GM18951 (cell line): Measurements from ENCODE around the gene TDRD10.

Experiments
- POLR2A ChIP-seq: IDR thresholded peaks from 4 replicates; pipeline ENCODE4 v1.6.1; 2011; ENCODE audit warnings: mild to moderate bottlenecking; ENCODE audit not compliant: insufficient read length, insufficient read depth; ENCODE audit errors: extremely low read depth
- in situ Hi-C: fragments of 300-500 bp; cut with MboI; formaldehyde crosslinking; loops from one replicate; pipeline ENCODE4 v1.12.0; 2022; ENCODE audit warnings: low sequenced_read_pairs, mixed read lengths, inconsistent platforms; ENCODE audit not compliant: unreplicated experiment

The TDRD10 gene

DNA sequence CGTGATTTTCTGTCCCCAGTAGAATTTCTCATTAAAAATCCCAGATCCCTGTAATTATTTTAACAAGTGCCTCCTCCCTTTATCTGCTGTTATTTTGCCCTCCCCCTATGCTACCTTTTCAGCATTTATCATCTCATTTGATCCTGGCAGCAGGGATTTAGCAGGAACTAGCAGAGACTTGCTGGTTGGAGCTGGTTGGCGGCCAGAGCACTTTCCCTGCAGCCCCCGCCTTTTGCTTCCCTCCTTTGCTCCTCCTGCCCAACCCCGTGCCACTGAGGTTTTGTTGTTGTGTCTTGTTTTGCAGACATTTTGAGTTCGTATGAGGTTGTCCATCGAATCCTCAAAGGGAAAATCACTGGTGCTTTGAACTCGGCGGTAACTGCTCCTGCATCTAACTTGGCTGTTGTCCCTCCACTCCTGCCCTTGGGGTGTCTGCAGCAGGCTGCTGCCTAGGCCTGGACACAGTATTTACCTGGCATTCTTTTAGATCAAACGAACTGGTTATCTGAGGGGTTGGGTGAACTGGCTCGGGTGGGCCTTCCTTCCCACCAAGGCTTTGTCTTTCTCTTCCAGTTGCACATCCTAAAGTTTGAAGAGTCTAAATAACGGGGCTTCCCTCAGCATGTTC lies 45.2 kb downstream of the TDRD10 start:
- no peak for TF ChIP-seq POLR2A
- in situ Hi-C loops: no loop called here

DNA sequence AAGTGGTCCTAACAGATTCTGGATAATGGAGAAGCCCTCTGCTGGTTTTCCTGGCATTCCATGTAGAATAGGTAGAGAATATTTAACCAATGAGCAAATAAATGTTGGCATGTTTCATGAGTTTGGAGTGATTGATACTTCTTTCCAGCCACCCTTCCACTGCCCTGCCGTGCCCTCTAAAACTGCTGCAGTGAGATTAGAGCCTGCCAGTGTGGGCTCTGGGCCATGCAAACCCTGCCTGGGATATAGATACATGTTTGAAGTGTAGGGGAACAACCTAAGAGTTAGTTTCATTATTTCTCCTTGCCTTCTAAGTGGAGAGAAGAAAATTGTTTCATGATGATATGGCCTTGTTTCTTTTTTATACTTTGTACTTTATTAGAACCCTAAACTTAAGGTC lies 46.0 kb downstream of the TDRD10 start:
- in situ Hi-C loops: no loop called here
- no peak for TF ChIP-seq POLR2A

DNA sequence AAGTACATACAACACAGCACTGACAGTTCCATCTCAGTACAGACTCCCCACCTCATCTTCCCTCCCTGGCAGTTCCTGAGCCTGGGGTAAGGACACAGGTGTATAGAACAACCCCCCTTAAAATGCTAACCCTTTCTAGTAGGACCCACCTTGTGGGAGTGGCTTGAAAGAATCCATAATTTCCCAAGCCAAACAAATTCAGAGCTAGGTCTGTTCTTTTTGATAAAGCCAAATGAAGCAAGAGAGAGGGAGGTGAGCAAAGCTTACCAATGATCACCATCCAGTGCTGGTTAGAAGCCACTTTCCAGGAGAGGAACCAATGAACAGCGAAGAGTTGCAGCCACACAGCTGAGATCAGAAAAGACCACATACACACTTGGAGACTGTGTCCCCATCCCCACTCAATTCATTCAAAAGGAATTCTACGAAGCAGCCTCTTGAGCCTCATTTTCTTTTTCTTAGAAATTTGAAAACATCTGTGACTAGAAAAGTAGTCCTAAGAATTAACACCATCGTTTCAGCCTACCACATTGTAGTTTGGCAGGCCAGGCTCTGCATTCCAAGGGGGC lies 47.3 kb downstream of the TDRD10 start:
- in situ Hi-C loops: no loop called here
- TF ChIP-seq POLR2A: no peak

DNA sequence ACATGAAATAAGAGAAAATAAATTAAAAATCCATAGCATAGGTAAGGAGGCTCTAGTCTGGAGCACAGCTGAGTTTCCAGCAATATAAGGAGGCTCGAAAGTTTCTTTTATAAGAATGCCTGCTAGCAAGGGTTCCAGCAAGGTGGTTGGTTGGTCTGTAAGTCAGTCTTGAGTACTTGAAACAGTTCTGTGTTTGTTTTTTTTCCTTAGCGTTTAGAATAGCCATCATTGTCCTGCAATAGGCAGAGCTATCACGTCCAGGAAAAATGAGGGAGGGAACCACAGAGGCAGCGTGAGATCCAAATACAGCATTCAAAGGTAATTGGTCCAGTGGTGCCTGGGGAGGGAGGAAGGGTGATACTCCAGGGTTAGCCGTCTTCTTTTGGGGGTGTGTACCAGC lies 48.1 kb downstream of the TDRD10 start:
- TF ChIP-seq POLR2A: no peak
- in situ Hi-C loops: loop anchor here (25.0 kb wide), 1 partner anchor 337 kb away; no protein-coding TSS in a partner anchor

DNA sequence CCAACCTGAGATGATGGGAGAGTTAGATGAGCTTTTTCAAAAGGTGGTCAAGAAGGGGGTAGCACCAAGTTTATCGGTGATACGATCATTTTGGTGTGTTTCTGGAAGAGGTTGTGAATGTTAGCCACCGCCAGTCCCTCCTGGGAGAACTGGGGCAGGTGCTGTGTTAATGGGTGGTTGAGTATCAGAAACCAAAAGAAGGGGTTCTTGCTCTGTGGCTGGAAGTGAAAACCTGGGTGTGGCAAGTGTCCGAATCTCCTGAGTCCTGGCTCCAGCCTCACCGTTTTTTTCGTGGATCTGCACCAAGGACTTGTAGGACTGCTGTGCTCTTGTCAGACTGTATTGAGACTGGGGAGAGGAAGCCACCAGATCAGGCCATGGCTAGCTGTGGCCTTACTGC lies 48.6 kb downstream of the TDRD10 start:
- in situ Hi-C loops: loop anchor here (25.0 kb wide), 1 partner anchor 337 kb away; no protein-coding TSS in a partner anchor
- no peak for TF ChIP-seq POLR2A

DNA sequence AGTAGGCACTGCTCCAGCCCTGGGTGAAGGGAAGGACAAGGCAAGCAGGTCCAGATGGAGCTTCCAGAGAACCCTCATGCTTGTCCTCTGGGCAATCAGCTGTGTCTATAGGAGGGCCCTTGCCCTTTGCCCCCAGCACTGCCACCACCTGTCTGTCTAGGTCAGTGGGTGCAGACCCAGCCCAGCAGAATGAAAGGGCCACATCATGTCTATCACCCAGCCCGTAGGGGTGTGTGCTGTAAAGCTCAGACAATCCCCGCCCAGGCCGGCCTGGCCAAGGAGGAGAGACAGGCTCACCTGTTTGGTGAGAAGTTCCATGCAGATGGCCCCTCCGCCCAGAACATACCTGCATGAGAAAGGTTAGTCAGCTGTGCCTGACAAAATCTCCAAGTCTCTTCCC lies 49.5 kb downstream of the TDRD10 start:
- no peak for TF ChIP-seq POLR2A
- in situ Hi-C loops: loop anchor here (25.0 kb wide), 1 partner anchor 336 kb away; no protein-coding TSS in a partner anchor

DNA sequence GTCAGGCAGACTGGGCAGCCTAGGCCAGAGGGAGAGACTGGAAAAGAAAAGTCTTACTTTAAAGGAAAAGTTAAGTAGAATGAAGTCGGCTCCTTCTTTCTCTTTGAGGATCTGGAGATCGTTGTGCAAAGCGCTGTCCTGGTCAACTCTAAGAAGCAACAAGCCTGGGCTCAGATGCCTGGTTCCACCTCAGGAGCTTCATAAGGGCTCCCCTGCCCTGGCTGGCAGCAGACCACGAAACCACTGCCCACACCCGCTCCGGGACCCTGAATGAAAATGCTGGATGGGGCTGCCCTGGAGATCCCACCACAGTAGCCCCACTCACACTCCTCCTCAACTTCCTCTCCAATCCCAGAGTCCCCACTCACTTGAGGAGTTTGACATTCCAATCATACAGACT lies 50.0 kb downstream of the TDRD10 start:
- no peak for TF ChIP-seq POLR2A
- in situ Hi-C loops: loop anchor here (25.0 kb wide), 1 partner anchor 335 kb away; no protein-coding TSS in a partner anchor

DNA sequence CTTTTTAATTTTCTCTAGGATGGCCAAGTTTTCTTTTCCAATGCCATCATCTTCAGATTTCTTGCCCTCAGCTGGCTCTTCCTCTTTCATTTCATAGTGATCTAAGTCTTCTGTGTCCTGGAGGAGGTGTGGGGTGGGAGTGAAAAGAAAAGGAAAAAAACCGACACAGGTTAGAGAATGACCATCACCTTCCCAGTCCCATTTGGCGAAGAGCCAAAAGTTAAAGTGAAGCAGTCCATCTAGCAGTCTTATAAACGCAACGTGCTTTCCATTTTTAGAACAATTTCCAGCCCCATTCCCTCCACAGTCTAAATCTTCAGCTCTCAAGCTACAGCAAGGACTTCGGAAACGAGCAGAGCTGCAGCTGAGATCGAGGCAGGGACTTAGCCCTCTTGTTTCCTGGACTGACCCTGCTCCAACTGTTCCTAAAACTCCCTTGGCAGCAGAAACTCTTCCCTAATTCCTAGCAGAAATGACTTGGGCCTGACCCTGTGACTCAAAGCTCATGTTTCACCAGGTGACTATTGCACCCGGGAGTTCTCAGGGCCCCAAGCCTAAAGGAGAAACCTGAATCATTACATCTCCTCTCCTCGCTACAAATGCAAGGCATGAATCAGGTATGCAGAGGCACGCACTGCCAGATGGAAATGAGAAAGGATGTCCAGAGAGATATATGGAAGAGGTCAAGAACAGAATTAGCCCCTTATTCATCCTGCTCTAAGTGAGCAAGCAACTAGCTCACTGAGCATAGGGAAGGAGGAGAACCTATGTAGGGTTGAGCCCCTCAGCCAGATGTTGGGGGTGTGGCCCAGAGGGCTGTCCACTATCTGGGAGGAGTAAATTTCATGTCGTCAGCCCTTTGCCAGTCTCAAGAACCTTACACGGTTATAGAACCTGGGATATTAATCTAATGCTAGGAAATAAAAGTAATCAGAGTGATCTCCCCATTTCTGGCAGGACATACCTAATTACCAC lies 51.3 kb downstream of the TDRD10 start:
- in situ Hi-C loops: loop anchor here (25.0 kb wide), 1 partner anchor 334 kb away; no protein-coding TSS in a partner anchor
- no peak for TF ChIP-seq POLR2A

DNA sequence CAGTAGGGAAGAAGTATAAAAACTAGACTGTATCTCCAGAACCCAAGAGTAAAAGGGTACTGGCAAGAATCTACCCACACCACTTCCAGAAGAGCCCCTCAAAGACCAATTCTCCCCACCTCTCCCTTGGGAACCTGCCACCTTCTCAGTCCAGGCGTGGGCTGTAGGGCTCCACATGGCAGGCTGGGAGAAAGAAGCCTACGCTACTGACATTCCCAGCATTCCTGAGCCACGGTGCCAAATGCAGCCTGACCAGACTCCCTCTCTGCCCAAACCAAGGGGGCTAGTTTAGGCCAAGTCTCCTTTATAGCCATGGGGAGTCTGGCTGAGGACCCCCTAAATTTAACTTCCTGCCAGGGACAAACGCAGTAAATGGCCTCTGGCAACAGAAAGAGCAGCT lies 54.4 kb downstream of the TDRD10 start:
- no peak for TF ChIP-seq POLR2A
- in situ Hi-C loops: loop anchor here (25.0 kb wide), 1 partner anchor 331 kb away; no protein-coding TSS in a partner anchor

DNA sequence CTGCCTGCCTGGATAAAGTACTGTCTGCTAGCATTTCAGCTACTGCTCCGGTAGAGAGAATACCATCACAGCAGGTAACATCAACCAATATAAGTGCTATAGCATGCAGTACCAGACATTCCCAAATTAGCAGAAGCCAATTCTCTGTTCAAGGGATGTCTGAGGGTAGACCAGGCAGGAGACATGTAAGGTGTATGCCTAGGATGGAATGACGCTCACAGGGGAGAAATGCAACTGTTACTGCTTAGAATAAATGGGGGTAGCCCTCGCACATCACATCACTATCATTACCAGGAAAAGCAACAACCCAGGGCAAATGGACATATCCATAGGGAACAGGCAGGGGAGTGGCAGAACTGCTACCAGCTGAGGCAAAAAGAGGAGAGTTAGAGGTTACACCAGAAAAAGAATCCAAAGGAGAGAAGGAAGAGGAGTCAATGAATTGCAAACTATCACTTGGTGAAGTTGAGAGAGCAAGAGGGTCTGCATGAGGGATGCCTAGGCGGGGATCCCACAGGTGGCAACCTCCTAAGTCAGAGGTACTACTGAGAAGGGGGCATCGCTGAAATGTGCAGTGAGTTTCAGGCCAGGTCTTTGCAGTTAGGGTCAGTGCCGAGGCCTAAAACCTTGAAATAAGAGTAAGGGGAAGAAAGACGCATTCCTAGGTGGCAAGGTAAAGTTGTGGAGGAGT lies 55.4 kb downstream of the TDRD10 start:
- no peak for TF ChIP-seq POLR2A
- in situ Hi-C loops: loop anchor here (25.0 kb wide), 1 partner anchor 330 kb away; no protein-coding TSS in a partner anchor

DNA sequence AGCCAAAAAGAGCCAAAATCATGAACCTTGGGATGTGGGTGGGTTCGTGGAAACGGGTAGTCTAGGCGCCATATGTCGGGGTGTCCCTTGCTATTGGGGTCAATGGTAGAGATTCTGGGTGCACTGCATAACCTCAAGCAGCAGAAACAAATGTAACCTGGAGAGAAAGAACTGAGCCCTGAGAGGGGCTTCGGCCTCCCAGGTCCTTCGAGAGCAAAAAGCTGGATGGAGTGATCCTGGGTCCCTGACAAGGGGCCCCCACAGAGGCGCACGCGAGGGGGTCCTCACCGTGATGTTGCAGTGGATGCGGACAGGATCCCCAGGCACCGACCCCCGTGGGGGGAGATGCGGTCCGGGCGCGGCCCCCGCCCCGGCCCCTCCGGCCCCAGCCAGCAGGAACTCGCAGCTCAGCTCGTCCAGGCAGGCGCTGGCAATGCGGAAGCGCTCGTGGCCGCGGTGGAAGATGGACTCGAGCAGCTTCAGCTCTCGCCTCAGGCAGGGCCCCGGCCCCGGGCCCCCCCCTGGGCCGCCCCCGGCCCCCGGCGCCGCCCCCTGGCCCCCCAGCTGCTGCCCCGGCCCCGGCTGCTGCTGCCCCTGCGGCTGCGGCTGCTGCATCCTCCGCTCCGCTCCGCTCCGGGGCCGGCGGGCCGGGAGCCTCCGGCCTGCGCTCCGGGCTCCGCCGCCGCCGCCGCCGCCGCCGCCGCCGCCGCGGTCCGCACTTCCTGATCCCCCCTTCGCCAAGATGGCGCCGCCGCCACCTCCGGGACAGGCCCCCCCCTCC lies 56.1 kb downstream of the TDRD10 start, which contains the start of gene UBE2Q1:
UBE2Q1 (minus strand) TSS at position 724 of the 781 bp plus-strand sequence; CDS start at position 615, 109 bp downstream.
- in situ Hi-C loops: loop anchor here (25.0 kb wide), 1 partner anchor 329 kb away; no protein-coding TSS in a partner anchor
- TF ChIP-seq POLR2A: no peak

DNA sequence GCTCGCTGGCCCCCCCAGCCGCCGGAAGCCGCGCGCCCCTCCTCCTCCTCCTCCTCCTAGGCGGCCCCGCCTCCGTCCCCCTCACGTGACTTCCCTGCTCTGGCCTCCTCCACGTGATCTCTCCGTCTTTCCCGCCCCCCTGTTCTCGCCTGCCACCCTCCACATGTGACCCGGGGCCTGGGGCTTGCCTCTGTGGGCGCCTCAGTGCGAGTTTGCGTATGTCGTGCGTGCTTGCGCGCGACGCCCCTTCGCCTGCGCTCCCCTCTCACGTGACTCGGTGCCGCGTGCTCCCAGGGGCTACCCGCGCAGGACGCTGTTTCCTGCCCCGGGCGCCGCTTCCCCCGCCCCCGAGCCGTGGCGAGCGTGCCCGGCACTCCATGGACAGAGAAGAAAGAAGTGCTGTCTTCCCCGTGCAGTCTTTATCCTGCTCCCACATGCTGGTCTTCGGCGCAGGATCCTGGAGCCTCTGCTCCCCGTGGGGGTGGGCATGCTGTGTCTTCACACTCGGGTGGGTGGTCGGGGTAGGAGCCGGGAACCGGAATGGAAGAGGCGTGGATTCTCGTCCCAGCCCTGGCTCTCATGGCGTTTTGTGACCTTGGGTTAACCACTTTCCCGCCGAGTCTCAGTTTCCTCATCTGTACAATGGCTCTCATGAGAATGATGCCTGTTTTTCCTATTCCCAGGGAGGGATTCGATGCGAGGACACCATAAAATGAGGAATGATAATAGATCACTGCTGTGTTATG lies 56.9 kb downstream of the TDRD10 start:
- in situ Hi-C loops: loop anchor here (25.0 kb wide), 1 partner anchor 328 kb away; no protein-coding TSS in a partner anchor
- peak; percentile 64 for TF ChIP-seq POLR2A
